Mucosa of rectum (tissue), 2 donors: Measurements from ENCODE around the gene PHYHD1.

Source experiments
- H3K27ac ChIP-seq, 2 donors: one replicate each; pipeline ENCODE4 v1.7.0; 2013; ENCODE audit warnings: inconsistent platforms in 2 of 2, low read depth in 2 of 2, low read length in 2 of 2
- H3K27me3 ChIP-seq, 2 donors: one replicate each; pipeline ENCODE4 v1.7.0; 2013; ENCODE audit warnings: low read length in 2 of 2; ENCODE audit not compliant: control insufficient read depth in 2 of 2, insufficient read depth in 2 of 2
- H3K36me3 ChIP-seq, 2 donors: one replicate each; pipeline ENCODE4 v1.7.0; 2013; ENCODE audit warnings: low read length in 2 of 2; ENCODE audit not compliant: control insufficient read depth in 2 of 2, insufficient read depth in 2 of 2
- H3K4me1 ChIP-seq, 2 donors: one replicate each; pipeline ENCODE4 v1.7.0; 2013; ENCODE audit warnings: low read length in 2 of 2, mild to moderate bottlenecking in 1 of 2; ENCODE audit not compliant: control insufficient read depth in 2 of 2, insufficient read depth in 2 of 2
- H3K4me3 ChIP-seq, 2 donors: one replicate each; pipeline ENCODE4 v1.7.0; 2013; ENCODE audit warnings: low read length in 2 of 2
- H3K9ac ChIP-seq, 2 donors: one replicate each; pipeline ENCODE4 v1.7.0; 2013; ENCODE audit warnings: low read length in 2 of 2, low read depth in 1 of 2, mild to moderate bottlenecking in 1 of 2
- H3K9me3 ChIP-seq, 2 donors: one replicate each; pipeline ENCODE4 v1.7.0; 2013; ENCODE audit warnings: low read length in 2 of 2; ENCODE audit not compliant: control insufficient read depth in 2 of 2
- donor health status: healthy.
- donor health status: Normal muscosa, but diverticular disease.

Gene PHYHD1

GRCh38 chr9:128901379-128901778 is 19.4 kb upstream of the PHYHD1 start:
- Histone ChIP-seq H3K27me3 (no peaks in the 10 kb centered on the region), H3K36me3 (peaks cover 0 to 3% of the 10 kb centered on the region in 2 donors), H3K4me3 (no peak overlapping the region), H3K4me1 (peaks cover 22 to 29% of the 10 kb centered on the region in 2 donors), H3K9ac (no peak overlapping the region), H3K9me3 (no peaks in the 10 kb centered on the region), H3K27ac (peak overlapping the region in 1 of 2 donors; percentile 87)

GRCh38 chr9:128901822-128902221 is 19.0 kb upstream of the PHYHD1 start:
- H3K27me3 ChIP-seq: no peaks in the 10 kb centered on the region
- peak overlapping the region; percentile 87 to 94 for H3K27ac ChIP-seq
- H3K4me1 ChIP-seq: peaks cover 22 to 29% of the 10 kb centered on the region in 2 donors
- H3K9me3 ChIP-seq: no peaks in the 10 kb centered on the region
- peak overlapping the region in 1 of 2 donors; percentile 3 for H3K4me3 ChIP-seq
- H3K9ac ChIP-seq: peak overlapping the region; percentile 15 to 60
- H3K36me3 ChIP-seq: peaks cover 0 to 3% of the 10 kb centered on the region in 2 donors

- Histone ChIP-seq H3K4me3 (peak overlapping the region in 1 of 2 donors; percentile 20), H3K36me3 (peaks cover 4% of the 10 kb centered on the region in 2 donors), H3K4me1 (peaks cover 22 to 29% of the 10 kb centered on the region in 2 donors), H3K27me3 (no peaks in the 10 kb centered on the region), H3K9ac (peak overlapping the region; percentile 41 to 78), H3K9me3 (no peaks in the 10 kb centered on the region), H3K27ac (peak overlapping the region; percentile 87 to 94)
Observed at GRCh38 chr9:128902351-128903078, 18.3 kb upstream of the PHYHD1 start.

GRCh38 chr9:128903079-128903461 is 17.7 kb upstream of the PHYHD1 start:
- peak overlapping the region in 1 of 2 donors; percentile 78 for H3K9ac ChIP-seq
- no peaks in the 10 kb centered on the region for H3K27me3 ChIP-seq
- no peak overlapping the region for H3K4me3 ChIP-seq
- H3K36me3 ChIP-seq: peaks cover 9% of the 10 kb centered on the region in 2 donors
- peaks cover 22 to 29% of the 10 kb centered on the region in 2 donors for H3K4me1 ChIP-seq
- peak overlapping the region; percentile 87 to 94 for H3K27ac ChIP-seq
- H3K9me3 ChIP-seq: no peaks in the 10 kb centered on the region

- peaks cover 22% of the 10 kb centered on the region in 2 donors for H3K4me1 ChIP-seq
- no peak overlapping the region for H3K9ac ChIP-seq
- H3K27ac ChIP-seq: no peak overlapping the region
- no peak overlapping the region for H3K4me3 ChIP-seq
- no peaks in the 10 kb centered on the region for H3K27me3 ChIP-seq
- H3K9me3 ChIP-seq: no peaks in the 10 kb centered on the region
- H3K36me3 ChIP-seq: peaks cover 19% of the 10 kb centered on the region in 2 donors
Observed at GRCh38 chr9:128903871-128904620, 16.7 kb upstream of the PHYHD1 start.

GRCh38 chr9:128905964-128906363 is 14.8 kb upstream of the PHYHD1 start:
- H3K36me3 ChIP-seq: peaks cover 27 to 29% of the 10 kb centered on the region in 2 donors
- H3K9me3 ChIP-seq: no peaks in the 10 kb centered on the region
- H3K4me3 ChIP-seq: no peak overlapping the region
- peaks cover 14 to 15% of the 10 kb centered on the region in 2 donors for H3K4me1 ChIP-seq
- H3K27ac ChIP-seq: no peak overlapping the region
- H3K9ac ChIP-seq: no peak overlapping the region
- H3K27me3 ChIP-seq: no peaks in the 10 kb centered on the region

GRCh38 chr9:128906741-128907140 is 14.0 kb upstream of the PHYHD1 start:
- peaks cover 14 to 15% of the 10 kb centered on the region in 2 donors for H3K4me1 ChIP-seq
- H3K36me3 ChIP-seq: peaks cover 27 to 29% of the 10 kb centered on the region in 2 donors
- no peaks in the 10 kb centered on the region for H3K27me3 ChIP-seq
- H3K27ac ChIP-seq: no peak overlapping the region
- H3K9ac ChIP-seq: no peak overlapping the region
- no peak overlapping the region for H3K4me3 ChIP-seq
- no peaks in the 10 kb centered on the region for H3K9me3 ChIP-seq

- Histone ChIP-seq H3K36me3 (peaks cover 29% of the 10 kb centered on the region in 2 donors), H3K4me1 (peaks cover 0 to 9% of the 10 kb centered on the region in 2 donors), H3K27me3 (no peaks in the 10 kb centered on the region), H3K9ac (no peak overlapping the region), H3K27ac (no peak overlapping the region), H3K4me3 (no peak overlapping the region), H3K9me3 (no peaks in the 10 kb centered on the region)
Observed at GRCh38 chr9:128908372-128908771, 12.4 kb upstream of the PHYHD1 start.

GRCh38 chr9:128909859-128910258 is 10.9 kb upstream of the PHYHD1 start:
- H3K4me3 ChIP-seq: no peak overlapping the region
- H3K4me1 ChIP-seq: peaks cover 0 to 9% of the 10 kb centered on the region in 2 donors
- H3K9me3 ChIP-seq: no peaks in the 10 kb centered on the region
- no peaks in the 10 kb centered on the region for H3K27me3 ChIP-seq
- no peak overlapping the region for H3K9ac ChIP-seq
- H3K27ac ChIP-seq: no peak overlapping the region
- H3K36me3 ChIP-seq: peaks cover 29 to 30% of the 10 kb centered on the region in 2 donors

- H3K36me3 ChIP-seq: peaks cover 32% of the 10 kb centered on the region in 2 donors
- H3K27ac ChIP-seq: peak overlapping the region; percentile 34 to 43
- no peak overlapping the region for H3K4me3 ChIP-seq
- H3K9me3 ChIP-seq: no peaks in the 10 kb centered on the region
- no peaks in the 10 kb centered on the region for H3K27me3 ChIP-seq
- peaks cover 0 to 9% of the 10 kb centered on the region in 2 donors for H3K4me1 ChIP-seq
- peak overlapping the region in 1 of 2 donors; percentile 5 for H3K9ac ChIP-seq
Observed at GRCh38 chr9:128910906-128911305, 9.9 kb upstream of the PHYHD1 start.
